ENCODE results near the gene INTS11. TPM values are rescaled to one million over a fixed set of nuclear protein-coding genes. Genes with fewer than 3 reads are reported as not detected.

Gene INTS11
- total RNA-seq, 1 experiment from 2014 or later: 161 TPM

DNA sequence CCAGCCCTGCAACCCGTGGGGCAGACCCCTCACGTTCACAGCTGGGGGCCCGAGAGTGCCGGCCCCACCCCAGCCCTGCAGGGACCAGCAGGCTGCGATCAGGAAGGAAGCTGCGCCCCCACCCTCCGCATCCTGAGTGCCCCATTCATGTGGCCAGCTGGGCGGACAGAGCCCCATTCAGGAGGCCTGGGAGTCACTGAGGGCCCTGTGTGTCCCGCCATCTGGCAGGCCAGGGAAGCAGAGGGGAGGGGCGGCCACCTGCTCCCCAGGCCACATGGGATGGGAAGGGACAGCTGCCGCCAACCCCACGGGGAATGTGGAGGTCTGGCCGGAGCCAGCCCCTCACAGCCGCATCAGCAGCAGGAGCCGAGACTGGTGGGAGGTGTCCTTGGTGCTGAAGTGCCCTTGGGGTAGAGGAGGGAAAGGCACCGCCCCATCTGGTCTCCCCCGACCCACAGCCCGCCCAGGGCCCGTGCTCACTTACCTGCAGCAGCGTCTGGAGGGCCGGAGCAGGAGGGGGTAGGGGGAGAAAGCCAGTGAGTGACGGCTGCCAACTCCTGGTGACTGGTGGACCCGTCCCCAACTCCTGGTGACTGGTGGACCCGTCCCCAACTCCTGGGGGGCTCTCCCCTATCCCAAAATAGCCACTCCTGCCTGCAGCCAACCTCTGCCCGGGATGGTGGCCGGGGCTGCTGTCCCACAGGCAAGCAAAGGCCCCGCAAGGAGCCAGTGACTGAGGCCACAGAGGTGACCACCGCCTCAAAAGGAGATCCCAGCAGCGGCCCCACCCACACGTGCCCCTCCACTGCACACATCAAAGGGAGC is 25.4 kb downstream of the INTS11 start (continued):
- TF ChIP-seq CEBPB (IDR thresholded peaks at IDR 0.05; ENCODE audit: low read depth): no peak
- no peak for TF ChIP-seq ZNF274 (IDR thresholded peaks at IDR 0.05; ENCODE audit: low read depth, low read length)
- TF ChIP-seq SIN3A (IDR thresholded peaks at IDR 0.05; ENCODE audit: low read depth): no peak

DNA sequence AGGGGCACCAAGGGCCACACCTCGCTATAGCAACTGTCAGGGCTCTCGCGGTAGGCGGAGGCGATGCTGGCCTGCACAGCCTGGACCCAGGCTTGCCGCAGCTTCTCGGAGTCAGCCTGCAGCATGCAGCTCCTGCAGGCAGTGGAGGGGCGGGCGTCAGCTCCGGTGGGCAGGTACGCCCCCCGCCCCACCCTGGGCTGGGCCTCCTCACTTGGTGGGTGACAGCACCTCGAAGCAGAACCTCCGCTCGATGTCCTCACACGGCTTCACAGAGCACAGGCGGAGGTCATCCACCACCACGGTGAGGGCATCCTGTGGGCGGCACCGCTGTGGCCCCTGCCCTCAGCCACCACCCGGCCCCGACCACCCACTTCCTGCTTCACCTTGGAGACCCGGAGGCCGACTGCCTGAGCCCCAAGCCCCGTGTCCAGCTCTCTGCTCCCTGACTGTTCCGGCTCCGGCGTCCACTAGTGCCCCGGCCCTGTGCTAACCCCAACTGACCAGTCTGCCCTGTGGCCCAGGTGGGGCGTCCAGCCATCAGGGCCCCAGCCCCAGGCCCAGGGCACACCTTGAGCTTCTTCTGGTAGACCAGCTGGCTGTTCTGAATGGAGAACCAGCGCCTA is 26.5 kb downstream of the INTS11 start:
- POLR2A ChIA-PET: no interaction called here
- Histone ChIP-seq H3K9ac (ENCODE audit: low read length) (no peak overlapping the region), H4K20me1 (ENCODE audit: insufficient read depth) (no peaks in the 10 kb centered on the region), H3K4me1 (ENCODE audit: control insufficient read depth in 1 of 2, insufficient read depth in 2 of 2, low read length in 2 of 2) (peaks cover 0 to 15% of the 10 kb centered on the region in 2 experiments; a peak in 2 of 4 replicates), H2AFZ (ENCODE audit: low read depth, low read length, poor library complexity, severe bottlenecking) (no peak overlapping the region), H3K4me3 (replicated peaks in 1 of 2; ENCODE audit: low read depth in 1 of 2, low read length in 2 of 2) (no peak overlapping the region), H3K27ac (ENCODE audit: low read depth, low read length) (no peak overlapping the region), H3K79me2 (ENCODE audit: insufficient read depth, low read length) (no peaks in the 10 kb centered on the region), H3K4me2 (ENCODE audit: low read length) (no peak overlapping the region), H3K27me3 (ENCODE audit: insufficient read depth, low read length) (no peaks in the 10 kb centered on the region), H3K9me2 (ENCODE audit: insufficient read depth) (no peaks in the 10 kb centered on the region), H3K36me3 (ENCODE audit: control insufficient read depth in 1 of 2, insufficient read depth in 2 of 2, low read length in 2 of 2) (no peaks in the 10 kb centered on the region), H3K9me3 (ENCODE audit: control insufficient read depth in 1 of 2, insufficient read depth in 1 of 2, low read depth in 1 of 2, low read length in 2 of 2) (no peaks in the 10 kb centered on the region)
- CTCF ChIA-PET: no interaction called here
- no peak for TF ChIP-seq ELF1 (IDR thresholded peaks at IDR 0.05; ENCODE audit: borderline replicate concordance, low read depth)
- TF ChIP-seq, protein P1, sequence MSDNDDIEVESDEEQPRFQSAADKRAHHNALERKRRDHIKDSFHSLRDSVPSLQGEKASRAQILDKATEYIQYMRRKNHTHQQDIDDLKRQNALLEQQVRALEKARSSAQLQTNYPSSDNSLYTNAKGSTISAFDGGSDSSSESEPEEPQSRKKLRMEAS (IDR thresholded peaks at IDR 0.05): no peak
- TF ChIP-seq POLR2A (IDR thresholded peaks at IDR 0.05; ENCODE audit: borderline replicate concordance, extremely low read depth, insufficient read depth, insufficient read length): no peak
- TF ChIP-seq, protein P2, sequence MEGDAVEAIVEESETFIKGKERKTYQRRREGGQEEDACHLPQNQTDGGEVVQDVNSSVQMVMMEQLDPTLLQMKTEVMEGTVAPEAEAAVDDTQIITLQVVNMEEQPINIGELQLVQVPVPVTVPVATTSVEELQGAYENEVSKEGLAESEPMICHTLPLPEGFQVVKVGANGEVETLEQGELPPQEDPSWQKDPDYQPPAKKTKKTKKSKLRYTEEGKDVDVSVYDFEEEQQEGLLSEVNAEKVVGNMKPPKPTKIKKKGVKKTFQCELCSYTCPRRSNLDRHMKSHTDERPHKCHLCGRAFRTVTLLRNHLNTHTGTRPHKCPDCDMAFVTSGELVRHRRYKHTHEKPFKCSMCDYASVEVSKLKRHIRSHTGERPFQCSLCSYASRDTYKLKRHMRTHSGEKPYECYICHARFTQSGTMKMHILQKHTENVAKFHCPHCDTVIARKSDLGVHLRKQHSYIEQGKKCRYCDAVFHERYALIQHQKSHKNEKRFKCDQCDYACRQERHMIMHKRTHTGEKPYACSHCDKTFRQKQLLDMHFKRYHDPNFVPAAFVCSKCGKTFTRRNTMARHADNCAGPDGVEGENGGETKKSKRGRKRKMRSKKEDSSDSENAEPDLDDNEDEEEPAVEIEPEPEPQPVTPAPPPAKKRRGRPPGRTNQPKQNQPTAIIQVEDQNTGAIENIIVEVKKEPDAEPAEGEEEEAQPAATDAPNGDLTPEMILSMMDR (IDR thresholded peaks at IDR 0.05 in 2 of 3, conservative IDR thresholded peaks at IDR 0.05 in 1 of 3; ENCODE audit: borderline replicate concordance in 1 of 3, insufficient read depth in 1 of 3, low read depth in 2 of 3, low read length in 2 of 3): no peak
- TF ChIP-seq EZH2 (IDR thresholded peaks at IDR 0.05): no peak
- no peak for TF ChIP-seq EZH2phosphoT487 (IDR thresholded peaks at IDR 0.05; ENCODE audit: borderline replicate concordance)
- no peak for TF ChIP-seq CBX3 (IDR thresholded peaks at IDR 0.05; ENCODE audit: low read depth)
- no peak for TF ChIP-seq POLR2AphosphoS5 (IDR thresholded peaks at IDR 0.05; ENCODE audit: low read depth, low read length)
- no peak for TF ChIP-seq ZFX (IDR thresholded peaks at IDR 0.05)
- no peak for TF ChIP-seq TCF7L2 (IDR thresholded peaks at IDR 0.05; ENCODE audit: borderline replicate concordance, extremely low read depth, insufficient read depth, insufficient read length)
- TF ChIP-seq SRF (IDR thresholded peaks at IDR 0.05; ENCODE audit: low read depth): no peak
- no peak for TF ChIP-seq RAD21 (IDR thresholded peaks at IDR 0.05; ENCODE audit: low read depth)
- RAD21 ChIA-PET (ENCODE audit: low non-redundant PET in 1 of 2, low total read pairs in 2 of 2, uncharacterized antibody in 2 of 2, unreplicated experiment in 2 of 2): no interaction called here
- no TSS peak for BruUV-seq (replicated peaks)
- DNase-seq (ENCODE audit: low read depth, low spot score) (no peak), ATAC-seq (no peak)
- intact Hi-C loops (cut with micrococcal nuclease): no loop called here

Data from HCT116 (cell line).